SH-SY5Y (cell line): ENCODE measurements around the gene KIAA1958.

Source experiments
- GATA2 ChIP-seq: IDR thresholded peaks from 2 replicates; pipeline ENCODE4 v1.6.1; 2011; ENCODE audit warnings: mild to moderate bottlenecking, low read depth, low read length
- GATA3 ChIP-seq: IDR thresholded peaks from 2 replicates; pipeline ENCODE4 v1.6.1; 2011; ENCODE audit warnings: low read depth, mild to moderate bottlenecking, low read length, moderate library complexity

KIAA1958 gene

DNA sequence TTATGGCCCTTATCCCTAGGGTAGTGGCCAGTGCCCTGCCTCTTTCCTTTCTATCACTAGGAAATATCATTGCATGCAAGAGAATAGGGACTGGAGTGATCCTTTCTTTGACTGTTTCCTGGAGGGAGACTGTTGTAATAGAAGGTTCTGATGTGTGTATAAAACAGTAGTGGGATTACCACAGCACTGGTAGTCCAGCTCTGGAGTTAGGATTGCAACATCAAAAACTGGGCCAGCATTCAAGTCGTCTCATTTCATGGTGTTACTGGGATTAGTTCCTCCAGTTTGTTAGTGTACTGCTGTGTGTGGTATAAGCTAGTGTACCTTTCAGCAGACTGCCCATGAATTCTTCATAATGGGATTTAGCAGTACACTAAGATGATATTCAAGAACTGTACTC lies 45.8 kb downstream of the KIAA1958 start:
- TF ChIP-seq GATA3 (no peak), GATA2 (no peak)

GRCh38 chr9:112533660-112534059 lies 47.0 kb downstream of the KIAA1958 start:
- no peak for TF ChIP-seq GATA3
- TF ChIP-seq GATA2, result no peak

DNA sequence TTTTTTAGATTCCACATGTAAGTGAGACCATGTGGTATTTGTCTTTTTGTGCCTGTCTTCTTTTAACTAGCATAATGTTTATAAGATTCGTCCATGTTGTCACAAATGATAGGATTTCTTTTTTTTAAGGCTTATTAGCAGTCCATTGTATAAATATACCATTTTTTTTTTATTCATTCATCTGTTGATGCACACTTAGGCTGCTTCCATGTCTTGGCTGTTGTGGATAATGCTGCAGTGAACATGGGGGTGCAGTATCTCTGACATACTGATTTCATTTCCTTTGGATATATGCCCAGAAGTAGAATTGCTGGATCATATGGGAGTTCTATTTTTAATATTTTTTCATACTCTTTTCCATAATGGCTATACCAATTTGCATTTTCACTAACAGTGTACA lies 48.7 kb downstream of the KIAA1958 start:
- TF ChIP-seq GATA3, result no peak
- no peak for TF ChIP-seq GATA2

DNA sequence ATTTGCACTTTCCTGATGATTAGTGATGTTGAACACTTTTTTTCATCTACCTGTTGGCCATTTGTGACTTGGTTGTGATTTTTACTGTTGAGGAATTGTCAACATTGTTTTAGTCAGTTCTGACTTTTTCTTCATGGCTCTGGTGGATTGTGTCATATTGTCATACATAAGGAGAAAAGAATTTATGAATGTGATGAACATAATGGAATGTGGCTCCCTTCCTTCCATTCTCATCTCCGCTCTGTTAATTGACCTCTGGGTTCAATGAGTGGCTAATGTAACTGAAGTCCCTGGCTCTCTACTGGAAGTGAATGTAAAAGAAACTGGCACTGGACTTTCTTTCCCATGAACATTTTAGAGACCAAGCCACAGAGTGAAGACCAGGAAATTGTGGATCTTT lies 49.2 kb downstream of the KIAA1958 start:
- no peak for TF ChIP-seq GATA2

DNA sequence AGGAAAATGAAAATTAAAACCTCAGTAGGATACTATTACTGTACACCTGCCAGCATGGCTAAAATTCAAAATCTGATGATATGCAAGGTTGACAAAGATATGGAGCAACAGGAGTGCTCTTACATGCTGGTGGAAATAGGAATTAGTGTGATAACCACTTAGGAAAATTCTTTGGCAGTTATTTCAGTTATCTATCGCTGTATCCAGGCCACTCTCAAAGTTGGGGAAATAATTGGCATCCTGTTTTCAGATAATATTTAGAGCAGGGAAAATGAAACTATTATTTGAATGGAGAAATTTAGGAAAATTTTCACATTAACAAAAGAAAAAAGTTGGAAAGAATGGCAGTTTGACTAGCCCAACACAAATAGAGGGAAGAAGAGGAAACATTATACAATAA lies 50.9 kb downstream of the KIAA1958 start:
- TF ChIP-seq GATA3 (no peak), GATA2 (no peak)

DNA sequence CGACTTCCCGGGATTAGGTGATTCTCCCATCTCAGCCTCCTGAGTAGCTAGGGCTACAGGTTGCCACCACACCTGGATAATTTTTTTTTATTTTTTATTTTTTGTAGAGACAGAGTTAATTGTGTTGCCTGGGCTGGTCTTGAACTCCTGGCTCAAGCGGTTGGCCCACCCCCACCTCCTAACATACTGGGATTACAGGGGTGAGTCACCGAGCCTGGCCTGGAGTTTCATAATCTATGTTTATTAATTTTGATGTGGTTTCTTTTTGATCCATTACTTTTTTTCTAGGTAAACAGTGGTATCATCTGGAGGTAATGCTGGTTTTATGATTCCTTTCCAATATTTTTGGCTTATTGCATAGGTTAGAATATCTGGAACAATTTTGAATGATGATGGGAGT lies 54.2 kb downstream of the KIAA1958 start:
- TF ChIP-seq GATA2 (no peak), GATA3 (no peak)

GRCh38 chr9:112541685-112542084 lies 55.1 kb downstream of the KIAA1958 start:
- TF ChIP-seq GATA2 (no peak), GATA3 (no peak)

- no peak for TF ChIP-seq GATA3
- no peak for TF ChIP-seq GATA2
Measured at GRCh38 chr9:112542593-112543292, 56.1 kb downstream of the KIAA1958 start.

GRCh38 chr9:112544477-112544876 lies 57.9 kb downstream of the KIAA1958 start:
- TF ChIP-seq GATA2 (no peak), GATA3 (no peak)

GRCh38 chr9:112545237-112545636 lies 58.6 kb downstream of the KIAA1958 start:
- no peak for TF ChIP-seq GATA2
- TF ChIP-seq GATA3, result no peak

DNA sequence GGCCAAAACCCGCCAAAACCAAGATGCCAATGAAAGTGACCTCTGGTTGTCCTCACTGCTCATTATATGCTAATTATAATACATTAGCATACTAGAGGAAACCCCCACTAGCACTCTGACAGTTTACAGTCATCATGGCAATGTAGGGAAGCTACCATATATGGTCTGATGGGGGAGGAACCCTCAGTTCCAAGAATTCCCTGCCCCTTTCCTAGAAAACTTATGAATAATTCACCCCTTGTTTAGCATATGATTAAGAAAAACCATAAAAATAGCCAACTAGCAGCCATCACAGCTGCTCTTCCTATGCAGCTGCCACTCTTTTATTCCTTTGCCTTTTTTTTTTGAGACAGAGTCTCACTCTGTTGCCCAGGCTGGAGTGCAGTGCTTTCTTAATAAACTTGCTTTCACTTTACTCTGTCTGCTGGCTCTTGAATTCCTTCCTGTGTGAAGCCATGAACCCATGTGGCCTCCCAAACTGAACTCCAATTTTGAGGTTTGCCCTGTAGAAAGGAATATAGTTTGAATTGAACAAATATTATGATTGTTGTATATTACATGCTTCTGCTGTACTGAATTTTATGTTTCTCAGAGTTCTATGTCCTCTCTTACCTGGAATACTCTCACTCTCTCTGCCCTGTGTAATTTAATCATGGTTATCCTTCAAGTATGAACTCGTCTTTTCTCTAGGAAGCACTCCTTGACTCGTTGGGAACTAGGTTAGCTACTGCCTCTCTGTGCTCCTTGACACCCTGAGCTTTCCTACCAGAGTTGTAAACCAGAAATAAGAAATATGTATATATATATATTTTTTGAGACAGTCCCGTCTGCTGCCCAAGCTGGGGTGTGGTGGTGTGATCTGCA lies 59.8 kb downstream of the KIAA1958 start:
- no peak for TF ChIP-seq GATA3
- TF ChIP-seq GATA2, result no peak

DNA sequence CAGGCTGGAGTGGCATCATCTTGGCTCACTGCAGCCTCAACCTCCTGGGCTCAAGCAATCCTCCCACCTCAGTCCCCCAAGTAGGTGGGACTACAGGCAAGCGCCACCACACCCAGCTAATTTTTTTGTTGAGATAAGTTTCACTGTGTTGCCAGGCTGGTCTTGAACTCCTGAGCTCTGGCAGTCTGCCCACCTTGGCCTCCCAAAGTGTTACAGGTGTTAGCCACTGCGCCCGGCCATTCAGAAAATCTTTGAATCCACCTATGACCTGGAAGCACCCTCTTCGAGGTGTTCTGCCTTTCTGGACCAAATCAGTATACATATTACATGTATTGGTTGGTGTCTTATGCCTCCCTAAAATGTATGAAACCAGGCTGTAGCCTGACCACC lies 61.4 kb downstream of the KIAA1958 start:
- TF ChIP-seq GATA2 (no peak), GATA3 (no peak)

GRCh38 chr9:112548836-112549595 lies 62.4 kb downstream of the KIAA1958 start:
- TF ChIP-seq GATA3, result no peak
- TF ChIP-seq GATA2, result no peak

GRCh38 chr9:112550531-112550930 lies 63.9 kb downstream of the KIAA1958 start:
- no peak for TF ChIP-seq GATA2
- TF ChIP-seq GATA3, result no peak

DNA sequence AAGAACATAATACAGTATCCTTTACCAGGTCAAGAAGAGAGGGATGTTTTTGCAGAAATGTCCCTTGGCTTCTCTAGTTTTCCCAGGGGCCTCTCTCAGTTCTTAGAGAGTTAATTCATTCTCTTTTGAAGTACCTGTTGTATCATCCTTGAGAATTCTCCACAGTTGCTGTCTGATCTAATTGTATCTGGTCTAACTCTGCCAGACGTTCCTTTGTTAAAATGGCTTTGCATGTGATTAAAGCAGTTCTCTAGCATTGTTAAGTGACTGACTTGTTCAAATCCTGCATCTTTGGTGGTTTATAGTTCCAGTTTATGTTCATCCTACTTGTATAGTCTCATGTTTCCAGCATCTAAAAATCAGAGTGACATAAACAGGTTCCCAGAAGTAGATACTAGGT lies 65.0 kb downstream of the KIAA1958 start:
- TF ChIP-seq GATA3 (no peak), GATA2 (no peak)
